GM12872 (cell line): Measurements from ENCODE around the gene GDPD4.

Experiments used
- CTCF ChIP-seq: IDR thresholded peaks from 3 replicates; pipeline ENCODE4 v1.5.1; 2011; ENCODE audit warnings: low read depth, mild to moderate bottlenecking, low read length, moderate library complexity; ENCODE audit not compliant: insufficient read depth

GDPD4 gene

GRCh38 chr11:77233011-77233410 is 68.5 kb downstream of the GDPD4 start:
- no peak for TF ChIP-seq CTCF

- no peak for TF ChIP-seq CTCF
These were observed 69.2 kb downstream of the GDPD4 start for GRCh38 chr11:77232242-77232641.

- TF ChIP-seq CTCF, result no peak
These were observed 69.7 kb downstream of the GDPD4 start for GRCh38 chr11:77231800-77232199.

- TF ChIP-seq CTCF, result no peak
These were observed 70.4 kb downstream of the GDPD4 start for GRCh38 chr11:77230878-77231605.

GRCh38 chr11:77223797-77224196 is 77.7 kb downstream of the GDPD4 start:
- TF ChIP-seq CTCF, result no peak

- TF ChIP-seq CTCF, result no peak
These were observed 84.3 kb downstream of the GDPD4 start for GRCh38 chr11:77217156-77217555.

- TF ChIP-seq CTCF, result no peak
These were observed 86.4 kb downstream of the GDPD4 start for GRCh38 chr11:77215106-77215505.
